BJ (cell line): ENCODE results near the gene GPHA2. TPM values are rescaled to one million over a fixed set of nuclear protein-coding genes. Genes with fewer than 3 reads are reported as not detected.

Source experiments
- CTCF ChIA-PET: fragments of 350-600 bp; formaldehyde crosslinking; extraction: SDS; loops from one replicate; lab custom pipeline; 2021; ENCODE audit warnings: antibody characterized with exemption, inconsistent platforms; lab: Yijun Ruan, JAX
- POLR2A ChIA-PET: fragments of 300-600 bp; sonication (Branson Sonifier 250); formaldehyde crosslinking; extraction: SDS; loops from one replicate; lab custom pipeline; 2021; ENCODE audit warnings: antibody characterized with exemption; lab: Charles Lee
- DNase-seq: peaks from one replicate; pipeline ENCODE4 v3.0.0-alpha.2; 2011; ENCODE audit warnings: low read depth
- H3K27me3 ChIP-seq: 2 replicates; pipeline ENCODE4 v1.6.0; 2011; ENCODE audit warnings: low read length; ENCODE audit not compliant: control insufficient read depth, insufficient read depth
- H3K36me3 ChIP-seq: 2 replicates; pipeline ENCODE4 v1.5.1; 2011; ENCODE audit warnings: low read length; ENCODE audit not compliant: control insufficient read depth, insufficient read depth
- H3K4me3 ChIP-seq: 2 replicates; pipeline ENCODE4 v1.5.1; 2011; ENCODE audit warnings: low read depth, mild to moderate bottlenecking, control low read depth, low read length
- CTCF ChIP-seq: IDR thresholded peaks from 2 replicates; pipeline ENCODE4 v1.5.1; 2011; ENCODE audit warnings: low read depth, mild to moderate bottlenecking, control low read depth, inconsistent platforms, low read length, moderate library complexity; ENCODE audit not compliant: insufficient read depth
- polyA plus RNA-seq: library from polyadenylated mRNA; depleted of rRNA; stranded (reverse); fragments of >200 nt; gene quantifications from 2 replicates; pipeline ENCODE4 v1.2.3, GENCODE V29; 2011

The GPHA2 gene
- polyA plus RNA-seq, 1 experiment, result not detected

- peaks cover 32% of the 10 kb centered on the region for H3K36me3 ChIP-seq
- no peak for TF ChIP-seq CTCF
- POLR2A ChIA-PET, result no interaction called here
- CTCF ChIA-PET, result interaction anchor here (1.5 to 1.7 kb wide), 2 partner anchors 9 to 183 kb away, joined by 4 read pairs; partner anchors contain the start of gene ZNHIT2
- peaks cover 4% of the 10 kb centered on the region; the same call in 1 of the 2 replicates for H3K27me3 ChIP-seq
- H3K4me3 ChIP-seq, result no peak overlapping the region
- DNase-seq, result no peak
These were observed 873 bp downstream of the GPHA2 start for GRCh38 chr11:64934682-64935358.

- Histone ChIP-seq H3K4me3 (no peak overlapping the region), H3K36me3 (peaks cover 32% of the 10 kb centered on the region), H3K27me3 (0 out of 2 replicates have a peak, but pooled peaks cover 2% of the 10 kb centered on the region)
- DNase-seq, result no peak
- ChIA-PET CTCF (interaction anchor here (1.5 to 1.7 kb wide), 2 partner anchors 10 to 183 kb away, joined by 4 read pairs; partner anchors contain the start of gene ZNHIT2), POLR2A (no interaction called here)
- TF ChIP-seq CTCF, result no peak
These were observed 1.6 kb downstream of the GPHA2 start for GRCh38 chr11:64933935-64934681.

GRCh38 chr11:64933213-64933934 is 2.3 kb downstream of the GPHA2 start:
- POLR2A ChIA-PET, result no interaction called here
- H3K36me3 ChIP-seq, result peaks cover 34% of the 10 kb centered on the region
- CTCF ChIA-PET, result interaction anchor here (1.1 kb wide), 1 partner anchor 63 kb away, joined by 4 read pairs; the partner anchor contains the start of gene BATF2
- 0 out of 2 replicates have a peak, but pooled peaks cover 2% of the 10 kb centered on the region for H3K27me3 ChIP-seq
- no peak overlapping the region for H3K4me3 ChIP-seq
- DNase-seq, result no peak
- TF ChIP-seq CTCF, result no peak

- ChIA-PET POLR2A (no interaction called here), CTCF (interaction anchor here (1.2 kb wide), 1 partner anchor 82 kb away, joined by 4 read pairs; the partner anchor contains the start of gene ARL2)
- DNase-seq, result no peak
- no peak overlapping the region for H3K4me3 ChIP-seq
- no peaks in the 10 kb centered on the region for H3K27me3 ChIP-seq
- TF ChIP-seq CTCF, result no peak
- peaks cover 37% of the 10 kb centered on the region for H3K36me3 ChIP-seq
These were observed 3.4 kb downstream of the GPHA2 start for GRCh38 chr11:64932324-64932723.
